NCI-H2029 (cell line): ENCODE measurements around the gene ZNF133.

ENCODE experiments used
- DNase-seq: peaks from one replicate; lab custom pipeline; 2025; lab: John Stamatoyannopoulos, UW

The ZNF133 gene

GRCh38 chr20:18362916-18363315 is 74.6 kb downstream of the ZNF133 start:
- no peak for DNase-seq

DNA sequence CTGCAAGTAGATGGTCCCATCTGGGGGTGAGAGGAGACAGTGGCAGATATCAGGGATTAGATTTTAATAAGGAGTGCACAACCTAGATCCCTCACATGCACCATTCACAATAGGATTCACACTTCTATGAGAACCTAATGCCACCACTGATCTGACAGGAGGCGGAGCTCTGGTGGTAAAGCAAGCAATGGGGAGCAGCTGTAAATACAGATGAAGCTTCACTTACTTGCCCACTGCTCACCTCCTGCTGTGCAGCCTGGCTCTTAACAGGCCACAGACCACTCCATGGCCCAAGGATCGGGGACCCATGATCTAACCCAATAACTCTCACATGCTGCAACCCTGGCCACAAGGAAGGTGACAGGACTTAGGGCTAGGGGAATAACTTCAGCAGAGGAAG is 75.4 kb downstream of the ZNF133 start:
- no peak for DNase-seq

DNA sequence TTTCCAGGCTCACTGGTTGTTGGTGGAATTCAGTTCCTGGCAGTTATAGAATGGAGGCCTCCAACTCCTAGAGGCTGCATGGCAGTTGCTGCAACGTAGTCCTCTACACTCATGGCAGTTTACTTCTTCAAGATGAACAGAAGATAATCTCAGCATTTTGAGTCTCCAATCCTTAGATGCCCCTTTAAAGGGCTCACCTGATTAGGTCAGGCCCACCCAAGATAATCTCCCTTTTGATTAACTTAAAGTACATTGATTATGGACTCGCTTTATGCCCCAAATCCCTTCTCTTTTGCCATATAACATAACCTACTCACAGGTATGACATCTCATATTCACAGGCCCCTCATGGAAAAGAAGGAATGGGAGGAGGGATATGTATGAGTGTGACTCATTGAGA is 76.4 kb downstream of the ZNF133 start:
- DNase-seq: no peak
